T-helper 9 cell (primary cell): ENCODE data around the gene SCAMP1.
"Not testable (repeated sequence)": the region's sequence is repeated elsewhere in the genome, so short reads cannot be mapped to it uniquely, and the experiment has no call there.

Source experiments
- DNase-seq: peaks from one replicate; pipeline ENCODE4 v3.0.0-alpha.2; 2020

The SCAMP1 gene

GRCh38 chr5:78361631-78361993 is 1.2 kb downstream of the SCAMP1 start:
- no peak for DNase-seq

- DNase-seq, result no peak
These were observed 1.8 kb downstream of the SCAMP1 start for GRCh38 chr5:78362220-78362619.

- no peak for DNase-seq
These were observed 3.6 kb downstream of the SCAMP1 start for GRCh38 chr5:78364005-78364404.

- no peak for DNase-seq
These were observed 7.0 kb downstream of the SCAMP1 start for GRCh38 chr5:78367318-78367991.

GRCh38 chr5:78369680-78370079 is 9.3 kb downstream of the SCAMP1 start:
- no peak for DNase-seq

- DNase-seq, result no peak
These were observed 12.8 kb downstream of the SCAMP1 start for GRCh38 chr5:78373231-78373630.

GRCh38 chr5:78376315-78376714 is 15.9 kb downstream of the SCAMP1 start:
- DNase-seq, result no peak

- no peak for DNase-seq
These were observed 16.8 kb downstream of the SCAMP1 start for GRCh38 chr5:78377056-78377717.

- DNase-seq, result no peak
These were observed 17.3 kb downstream of the SCAMP1 start for GRCh38 chr5:78377718-78378105.

- DNase-seq, result no peak
These were observed 27.2 kb downstream of the SCAMP1 start for GRCh38 chr5:78387468-78388153.

GRCh38 chr5:78391357-78391756 is 30.9 kb downstream of the SCAMP1 start:
- DNase-seq, result not testable (repeated sequence)

GRCh38 chr5:78397831-78398230 is 37.4 kb downstream of the SCAMP1 start:
- no peak for DNase-seq

- DNase-seq, result no peak
These were observed 38.7 kb downstream of the SCAMP1 start for GRCh38 chr5:78399116-78399515.

- DNase-seq, result no peak
These were observed 44.4 kb downstream of the SCAMP1 start for GRCh38 chr5:78404682-78405293.

GRCh38 chr5:78405829-78406750 is 45.7 kb downstream of the SCAMP1 start:
- no peak for DNase-seq

GRCh38 chr5:78407458-78407857 is 47.0 kb downstream of the SCAMP1 start:
- no peak for DNase-seq

- DNase-seq, result no peak
These were observed 51.2 kb downstream of the SCAMP1 start for GRCh38 chr5:78411586-78411985.

- DNase-seq, result no peak
These were observed 56.4 kb downstream of the SCAMP1 start for GRCh38 chr5:78416677-78417425.

GRCh38 chr5:78419396-78419795 is 59.0 kb downstream of the SCAMP1 start:
- no peak for DNase-seq

- DNase-seq, result no peak
These were observed 60.1 kb downstream of the SCAMP1 start for GRCh38 chr5:78420548-78420947.

GRCh38 chr5:78424665-78425064 is 64.2 kb downstream of the SCAMP1 start:
- DNase-seq, result no peak
